Measurements from ENCODE around the gene PLRG1.

GRCh38 chr4:154584259-154584658, 34.1 kb upstream of the PLRG1 start:
- TF ChIP-seq CTCF (IDR thresholded peaks at IDR 0.05) (no peak), POLR2A (IDR thresholded peaks at IDR 0.05) (no peak)

Measured in esophagus squamous epithelium (tissue), 4 donors.